Lower leg skin (tissue), 3 donors: Measurements from ENCODE around the gene AVPI1.

Experiments used
- CTCF ChIP-seq, 3 donors: fragments of 450-650 bp; IDR thresholded peaks; one replicate each; pipeline ENCODE4 v1.5.1; 2016; ENCODE audit warnings: antibody characterized with exemption in 3 of 3, mild to moderate bottlenecking in 3 of 3, moderate library complexity in 2 of 3
- POLR2A ChIP-seq, 2 donors: fragments of 450-650 bp; IDR thresholded peaks; one replicate each; pipeline ENCODE4 v1.6.1; 2016 to 2017; ENCODE audit warnings: antibody characterized with exemption in 2 of 2, mild to moderate bottlenecking in 1 of 2, moderate library complexity in 1 of 2

GRCh38 chr10:97736403-97736901, 49.4 kb upstream of the AVPI1 start:
- TF ChIP-seq CTCF (IDR thresholded peaks at IDR 0.05): no peak
- no peak for TF ChIP-seq POLR2A (IDR thresholded peaks at IDR 0.05)
